ENCODE measurements around the gene ACP4. TPM values are rescaled to one million over a fixed set of nuclear protein-coding genes. Genes with fewer than 3 reads are reported as not detected.
A peak's percentile ranks its signal among the peaks of the same experiment; 100 is the strongest.

Gene ACP4
- total RNA-seq, 4 donors from 2014 or later, result not detected

- no peak for ATAC-seq (ENCODE audit: low FRiP score)
- no peak for DNase-seq (ENCODE audit: low spot score)
- no peak for TF ChIP-seq CTCF (IDR thresholded peaks at IDR 0.05)
These were observed 53.0 kb downstream of the ACP4 start for GRCh38 chr19:50843205-50843604.

- DNase-seq (ENCODE audit: low spot score) (no peak), ATAC-seq (ENCODE audit: low FRiP score) (no peak)
- no peak for TF ChIP-seq CTCF (IDR thresholded peaks at IDR 0.05)
These were observed 53.5 kb downstream of the ACP4 start for GRCh38 chr19:50843701-50844221.

- no peak for ATAC-seq (ENCODE audit: low FRiP score)
- TF ChIP-seq CTCF (IDR thresholded peaks at IDR 0.05), result no peak
- no peak for DNase-seq (ENCODE audit: low spot score)
These were observed 54.2 kb downstream of the ACP4 start for GRCh38 chr19:50844296-50844935.

Small RNAs within 50 kb of the gene (small RNA-seq; reads per million reads assigned to genes)
- gene SNORD88A (417 reads per million, percentile 98 among the genes with 10 or more reads in this experiment), gene SNORD88B (not detected), gene SNORD88C (not detected)

Other genes starting within 250 kb of the ACP4 start
- gene LRRC4B, start 222.0 kb upstream of the ACP4 start, total RNA-seq, result 1 to 10 TPM in 3 of 4 donors, under 1 TPM in 1; 0.84 to 1.6 (median 1.4) TPM
- not detected for gene SYT3, start 150.5 kb upstream of the ACP4 start, total RNA-seq
- not detected for gene C19orf81, start 141.0 kb upstream of the ACP4 start, total RNA-seq
- gene SHANK1, start 70.6 kb upstream of the ACP4 start, total RNA-seq, result 1 to 10 TPM in 1 of 4 donors, under 1 TPM in 1, not detected in 2; 0.37 to 2.2 TPM
- gene CLEC11A, start 67.1 kb upstream of the ACP4 start, total RNA-seq, result 10 to 100 TPM; 17.1 to 32.0 (median 21.9) TPM
- not detected for gene GPR32, start 20.0 kb upstream of the ACP4 start, total RNA-seq
- gene KLK1, start 33.4 kb downstream of the ACP4 start, total RNA-seq, result 1 to 10 TPM in 3 of 4 donors, not detected in 1; 1.0 to 1.4 (median 1.3) TPM
- not detected for gene KLK15, start 43.2 kb downstream of the ACP4 start, total RNA-seq
- not detected for gene KLK3, start 64.5 kb downstream of the ACP4 start, total RNA-seq
- gene KLK2, start 83.0 kb downstream of the ACP4 start, total RNA-seq, result not detected
- gene KLK4, start 121.0 kb downstream of the ACP4 start, total RNA-seq, result not detected
- 10 to 100 TPM in 1 of 4 donors, 1 to 10 TPM in 2, not detected in 1; 3.3 to 12.2 (median 9.7) TPM for gene KLK5, start 162.6 kb downstream of the ACP4 start, total RNA-seq
- gene KLK6, start 179.2 kb downstream of the ACP4 start, total RNA-seq, result not detected
- 10 to 100 TPM in 2 of 4 donors, 1 to 10 TPM in 1, not detected in 1; 3.6 to 61.7 (median 16.6) TPM for gene KLK7, start 193.5 kb downstream of the ACP4 start, total RNA-seq
- gene KLK8, start 211.2 kb downstream of the ACP4 start, total RNA-seq, result 10 to 100 TPM in 1 of 4 donors, 1 to 10 TPM in 2, not detected in 1; 2.8 to 15.0 (median 3.4) TPM
- gene KLK10, start 229.3 kb downstream of the ACP4 start, total RNA-seq, result 10 to 100 TPM in 1 of 4 donors, 1 to 10 TPM in 2, not detected in 1; 1.6 to 14.2 (median 9.8) TPM
- gene KLK11, start 236.2 kb downstream of the ACP4 start, total RNA-seq, result 100 to 1,000 TPM in 1 of 4 donors, 10 to 100 TPM in 2, not detected in 1; 21.6 to 116 (median 34.0) TPM
- gene KLK12, start 244.6 kb downstream of the ACP4 start, total RNA-seq, result not detected